Keratinocyte (primary cell): ENCODE data around the gene TOPAZ1. TPM values are rescaled to one million over a fixed set of nuclear protein-coding genes. Genes with fewer than 3 reads are reported as not detected.

Source experiments
- DNase-seq: peaks from one replicate; pipeline ENCODE4 v3.0.0-alpha.2; 2011; ENCODE audit warnings: low read depth, missing footprints, low spot score
- FAIRE-seq: peaks from 2 replicates; lab custom pipeline; 2011; peaks lifted over from hg19 to GRCh38; lab: Jason Lieb, UNC
- H2AFZ ChIP-seq: 2 replicates; pipeline ENCODE4 v1.6.0; 2012; ENCODE audit warnings: low read length, control low read depth, inconsistent platforms; ENCODE audit not compliant: control insufficient read depth
- H3K27ac ChIP-seq: 2 replicates; pipeline ENCODE4 v1.5.1; 2011; ENCODE audit warnings: low read length; ENCODE audit not compliant: control insufficient read depth, insufficient read depth
- H3K27me3 ChIP-seq: 3 replicates; pipeline ENCODE4 v1.6.0; 2011; ENCODE audit warnings: low read length; ENCODE audit not compliant: control insufficient read depth, insufficient read depth; ENCODE audit errors: extremely low read depth
- H3K36me3 ChIP-seq, 2 experiments: 2 replicates in 1 of 2; 3 replicates in 1 of 2; pipeline ENCODE4 v1.5.1; 2011; ENCODE audit warnings: low read length in 2 of 2, mild to moderate bottlenecking in 1 of 2; ENCODE audit not compliant: control insufficient read depth in 2 of 2, insufficient read depth in 2 of 2; ENCODE audit errors: extremely low read depth in 1 of 2
- H3K4me1 ChIP-seq: 3 replicates; pipeline ENCODE4 v1.5.1; 2011; ENCODE audit warnings: low read length; ENCODE audit not compliant: control insufficient read depth, insufficient read depth; ENCODE audit errors: extremely low read depth
- H3K4me2 ChIP-seq: 3 replicates; pipeline ENCODE4 v1.6.0; 2011; ENCODE audit warnings: low read depth, low read length; ENCODE audit not compliant: control insufficient read depth, insufficient read depth; ENCODE audit errors: extremely low read depth
- H3K4me3 ChIP-seq, 3 experiments: fragments of 200-600 bp in 1 of 3; sonication (generic) in 1 of 3; 2 replicates in 2 of 3; 3 replicates in 1 of 3; pipeline ENCODE4 v1.5.1; 2011 to 2016; ENCODE audit warnings: low read length in 3 of 3, mild to moderate bottlenecking in 3 of 3, control low read depth in 2 of 3, inconsistent platforms in 1 of 3, low read depth in 1 of 3, mixed read lengths in 1 of 3, mixed run types in 1 of 3, moderate library complexity in 1 of 3; ENCODE audit not compliant: control insufficient read depth in 2 of 3, insufficient read depth in 2 of 3; ENCODE audit errors: extremely low read depth in 1 of 3
- H3K79me2 ChIP-seq: 2 replicates; pipeline ENCODE4 v1.6.0; 2012; ENCODE audit warnings: low read length; ENCODE audit not compliant: control insufficient read depth, insufficient read depth
- H3K9ac ChIP-seq: 3 replicates; pipeline ENCODE4 v1.6.0; 2011; ENCODE audit warnings: low read length; ENCODE audit not compliant: control insufficient read depth, insufficient read depth; ENCODE audit errors: extremely low read depth
- H3K9me1 ChIP-seq: 3 replicates; pipeline ENCODE4 v1.6.0; 2011; ENCODE audit warnings: low read length; ENCODE audit not compliant: control insufficient read depth, insufficient read depth; ENCODE audit errors: extremely low read depth
- H3K9me3 ChIP-seq: 2 replicates; pipeline ENCODE4 v1.5.1; 2012; ENCODE audit warnings: low read depth, low read length; ENCODE audit not compliant: control insufficient read depth
- H4K20me1 ChIP-seq: 3 replicates; pipeline ENCODE4 v1.6.0; 2011; ENCODE audit warnings: low read length; ENCODE audit not compliant: control insufficient read depth, insufficient read depth; ENCODE audit errors: extremely low read depth
- CTCF ChIP-seq, 3 experiments: IDR thresholded peaks in 1 of 3; conservative IDR thresholded peaks in 1 of 3; optimal IDR thresholded peaks in 1 of 3; 2 replicates in 2 of 3; 3 replicates in 1 of 3; pipeline versions ENCODE3 to v1.5.1; 2011; ENCODE audit warnings: low read length in 3 of 3, mild to moderate bottlenecking in 3 of 3, moderate library complexity in 2 of 3, control low read depth in 1 of 3, inconsistent platforms in 1 of 3; ENCODE audit not compliant: insufficient read depth in 2 of 3; ENCODE audit errors: extremely low read depth in 1 of 3
- EZH2 ChIP-seq: IDR thresholded peaks from one replicate; pipeline ENCODE4 v1.6.1; 2012; ENCODE audit warnings: inconsistent platforms, mild to moderate bottlenecking, low read length, moderate library complexity
- dilution Hi-C: fragments of 300-500 bp; cut with MboI; formaldehyde crosslinking; loops from one replicate; pipeline ENCODE4 v1.7.0; 2020; ENCODE audit warnings: low sequenced_read_pairs; ENCODE audit not compliant: extremely low pct_ligation_motif_present
- polyA plus RNA-seq, 5 experiments: library from polyadenylated mRNA; depleted of rRNA in 3 of 5; stranded (reverse) in 3 of 5; stranded (forward) in 1 of 5; unstranded in 1 of 5; fragments of >200 nt; gene quantifications; 1 replicate in 1 of 5; 2 replicates in 3 of 5; 3 replicates in 1 of 5; pipeline versions ENCODE4 v1.2.1 to v1.2.3, GENCODE V29; 2011 to 2012; ENCODE audit warnings: missing spikeins in 2 of 5, low read depth in 1 of 5, low replicate concordance in 1 of 5

TOPAZ1 gene
- polyA plus RNA-seq, 1 donor (not counting 4 experiments of a cell fraction or from before 2014, with no cell fraction given): not detected

GRCh38 chr3:44334326-44334725 lies 92.6 kb downstream of the TOPAZ1 start:
- H3K9me1 ChIP-seq: no peaks in the 10 kb centered on the region
- H3K36me3 ChIP-seq: no peaks in the 10 kb centered on the region
- H4K20me1 ChIP-seq: no peaks in the 10 kb centered on the region
- H3K9me3 ChIP-seq: no peaks in the 10 kb centered on the region
- peaks cover 6% of the 10 kb centered on the region for H3K27me3 ChIP-seq
- no peak for FAIRE-seq
- peaks cover 8% of the 10 kb centered on the region for H3K4me1 ChIP-seq
- no peak overlapping the region for H3K27ac ChIP-seq
- H2AFZ ChIP-seq: no peak overlapping the region
- DNase-seq: no peak
- no peak overlapping the region for H3K4me2 ChIP-seq
- TF ChIP-seq EZH2: no peak
- TF ChIP-seq CTCF (optimal IDR thresholded peaks at IDR 0.05 in 1 of 3, IDR thresholded peaks at IDR 0.05 in 1 of 3, conservative IDR thresholded peaks at IDR 0.05 in 1 of 3; ENCODE audit: extremely low read depth in 1 of 3, insufficient read depth in 2 of 3, low read length in 3 of 3): no peak
- dilution Hi-C loops: no loop called here
- H3K9ac ChIP-seq: no peak overlapping the region
- H3K4me3 ChIP-seq: no peak overlapping the region
- H3K79me2 ChIP-seq: peaks cover 8% of the 10 kb centered on the region

GRCh38 chr3:44337248-44337785 lies 95.6 kb downstream of the TOPAZ1 start:
- FAIRE-seq (no peak), DNase-seq (no peak)
- peak in 1 of 3 experiments; percentile 9 for TF ChIP-seq CTCF (optimal IDR thresholded peaks at IDR 0.05 in 1 of 3, IDR thresholded peaks at IDR 0.05 in 1 of 3, conservative IDR thresholded peaks at IDR 0.05 in 1 of 3; ENCODE audit: extremely low read depth in 1 of 3, insufficient read depth in 2 of 3, low read length in 3 of 3)
- no peak for TF ChIP-seq EZH2
- H4K20me1 ChIP-seq: no peaks in the 10 kb centered on the region
- peak overlapping the region; percentile 60 to 96 (median 86) for H3K4me3 ChIP-seq
- H3K4me1 ChIP-seq: peaks cover 13% of the 10 kb centered on the region
- H3K4me2 ChIP-seq: peak overlapping the region; percentile 95
- no peaks in the 10 kb centered on the region for H3K36me3 ChIP-seq
- H3K79me2 ChIP-seq: peaks cover 25% of the 10 kb centered on the region
- H3K9me3 ChIP-seq: no peaks in the 10 kb centered on the region
- dilution Hi-C loops: no loop called here
- peaks cover 6% of the 10 kb centered on the region for H3K27me3 ChIP-seq
- H3K9me1 ChIP-seq: peaks cover 2% of the 10 kb centered on the region
- H3K9ac ChIP-seq: peak overlapping the region; percentile 95
- H3K27ac ChIP-seq: peak overlapping the region; percentile 89
- H2AFZ ChIP-seq: peak overlapping the region; percentile 86
